HG03469 (cell line): ENCODE results near the gene RALGPS1.
A peak's percentile ranks its signal among the peaks of the same experiment; 100 is the strongest.

ENCODE experiments used
- ATAC-seq: cut with Tn5 transposase; IDR thresholded peaks from one replicate; pipeline ENCODE4 v1.9.1; 2021; ENCODE audit warnings: mild to moderate bottlenecking, moderate library complexity, moderate number of reproducible peaks; ENCODE audit not compliant: unreplicated experiment

The RALGPS1 gene

GRCh38 chr9:126914458-126915280 is at the start of gene RALGPS1:
RALGPS1 (plus strand) TSS chr9:126914782; CDS start chr9:126962290, 47,508 bp downstream.
- peak; percentile 91 for ATAC-seq

GRCh38 chr9:126869368-126869767 is 45.2 kb upstream of the RALGPS1 start:
- ATAC-seq, result no peak

GRCh38 chr9:126872516-126872915 is 42.1 kb upstream of the RALGPS1 start:
- ATAC-seq, result no peak

- no peak for ATAC-seq
Measured at GRCh38 chr9:126874546-126875314, 39.9 kb upstream of the RALGPS1 start.

GRCh38 chr9:126875756-126876510 is 38.6 kb upstream of the RALGPS1 start:
- no peak for ATAC-seq

- no peak for ATAC-seq
Measured at GRCh38 chr9:126876531-126876930, 38.1 kb upstream of the RALGPS1 start.

- ATAC-seq, result no peak
Measured at GRCh38 chr9:126877418-126877817, 37.2 kb upstream of the RALGPS1 start.

- no peak for ATAC-seq
Measured at GRCh38 chr9:126879288-126879687, 35.3 kb upstream of the RALGPS1 start.

- no peak for ATAC-seq
Measured at GRCh38 chr9:126880226-126880946, 34.2 kb upstream of the RALGPS1 start.

GRCh38 chr9:126880947-126881332 is 33.6 kb upstream of the RALGPS1 start:
- no peak for ATAC-seq

- ATAC-seq, result no peak
Measured at GRCh38 chr9:126882746-126883145, 31.8 kb upstream of the RALGPS1 start.

- no peak for ATAC-seq
Measured at GRCh38 chr9:126883636-126884035, 30.9 kb upstream of the RALGPS1 start.

- no peak for ATAC-seq
Measured at GRCh38 chr9:126885131-126885641, 29.4 kb upstream of the RALGPS1 start.

GRCh38 chr9:126886034-126886822 is 28.4 kb upstream of the RALGPS1 start:
- no peak for ATAC-seq

GRCh38 chr9:126886897-126887296 is 27.7 kb upstream of the RALGPS1 start:
- no peak for ATAC-seq

- no peak for ATAC-seq
Measured at GRCh38 chr9:126891676-126892075, 22.9 kb upstream of the RALGPS1 start.

GRCh38 chr9:126893079-126893478 is 21.5 kb upstream of the RALGPS1 start:
- no peak for ATAC-seq

- ATAC-seq, result no peak
Measured at GRCh38 chr9:126894052-126894603, 20.5 kb upstream of the RALGPS1 start.

- no peak for ATAC-seq
Measured at GRCh38 chr9:126902210-126902609, 12.4 kb upstream of the RALGPS1 start.
